Keratinocyte (primary cell): ENCODE results near the gene SPRY2. TPM values are rescaled to one million over a fixed set of nuclear protein-coding genes. Genes with fewer than 3 reads are reported as not detected.

ENCODE experiments used
- DNase-seq: peaks from one replicate; pipeline ENCODE4 v3.0.0-alpha.2; 2011; ENCODE audit warnings: low read depth, missing footprints, low spot score
- FAIRE-seq: peaks from 2 replicates; lab custom pipeline; 2011; peaks lifted over from hg19 to GRCh38; lab: Jason Lieb, UNC
- H2AFZ ChIP-seq: 2 replicates; pipeline ENCODE4 v1.6.0; 2012; ENCODE audit warnings: low read length, control low read depth, inconsistent platforms; ENCODE audit not compliant: control insufficient read depth
- H3K27ac ChIP-seq: 2 replicates; pipeline ENCODE4 v1.5.1; 2011; ENCODE audit warnings: low read length; ENCODE audit not compliant: control insufficient read depth, insufficient read depth
- H3K27me3 ChIP-seq: 3 replicates; pipeline ENCODE4 v1.6.0; 2011; ENCODE audit warnings: low read length; ENCODE audit not compliant: control insufficient read depth, insufficient read depth; ENCODE audit errors: extremely low read depth
- H3K36me3 ChIP-seq, 2 experiments: 2 replicates in 1 of 2; 3 replicates in 1 of 2; pipeline ENCODE4 v1.5.1; 2011; ENCODE audit warnings: low read length in 2 of 2, mild to moderate bottlenecking in 1 of 2; ENCODE audit not compliant: control insufficient read depth in 2 of 2, insufficient read depth in 2 of 2; ENCODE audit errors: extremely low read depth in 1 of 2
- H3K4me1 ChIP-seq: 3 replicates; pipeline ENCODE4 v1.5.1; 2011; ENCODE audit warnings: low read length; ENCODE audit not compliant: control insufficient read depth, insufficient read depth; ENCODE audit errors: extremely low read depth
- H3K4me2 ChIP-seq: 3 replicates; pipeline ENCODE4 v1.6.0; 2011; ENCODE audit warnings: low read depth, low read length; ENCODE audit not compliant: control insufficient read depth, insufficient read depth; ENCODE audit errors: extremely low read depth
- H3K4me3 ChIP-seq, 3 experiments: fragments of 200-600 bp in 1 of 3; sonication (generic) in 1 of 3; 2 replicates in 2 of 3; 3 replicates in 1 of 3; pipeline ENCODE4 v1.5.1; 2011 to 2016; ENCODE audit warnings: low read length in 3 of 3, mild to moderate bottlenecking in 3 of 3, control low read depth in 2 of 3, inconsistent platforms in 1 of 3, low read depth in 1 of 3, mixed read lengths in 1 of 3, mixed run types in 1 of 3, moderate library complexity in 1 of 3; ENCODE audit not compliant: control insufficient read depth in 2 of 3, insufficient read depth in 2 of 3; ENCODE audit errors: extremely low read depth in 1 of 3
- H3K79me2 ChIP-seq: 2 replicates; pipeline ENCODE4 v1.6.0; 2012; ENCODE audit warnings: low read length; ENCODE audit not compliant: control insufficient read depth, insufficient read depth
- H3K9ac ChIP-seq: 3 replicates; pipeline ENCODE4 v1.6.0; 2011; ENCODE audit warnings: low read length; ENCODE audit not compliant: control insufficient read depth, insufficient read depth; ENCODE audit errors: extremely low read depth
- H3K9me1 ChIP-seq: 3 replicates; pipeline ENCODE4 v1.6.0; 2011; ENCODE audit warnings: low read length; ENCODE audit not compliant: control insufficient read depth, insufficient read depth; ENCODE audit errors: extremely low read depth
- H3K9me3 ChIP-seq: 2 replicates; pipeline ENCODE4 v1.5.1; 2012; ENCODE audit warnings: low read depth, low read length; ENCODE audit not compliant: control insufficient read depth
- H4K20me1 ChIP-seq: 3 replicates; pipeline ENCODE4 v1.6.0; 2011; ENCODE audit warnings: low read length; ENCODE audit not compliant: control insufficient read depth, insufficient read depth; ENCODE audit errors: extremely low read depth
- CTCF ChIP-seq, 3 experiments: IDR thresholded peaks in 1 of 3; conservative IDR thresholded peaks in 1 of 3; optimal IDR thresholded peaks in 1 of 3; 2 replicates in 2 of 3; 3 replicates in 1 of 3; pipeline versions ENCODE3 to v1.5.1; 2011; ENCODE audit warnings: low read length in 3 of 3, mild to moderate bottlenecking in 3 of 3, moderate library complexity in 2 of 3, control low read depth in 1 of 3, inconsistent platforms in 1 of 3; ENCODE audit not compliant: insufficient read depth in 2 of 3; ENCODE audit errors: extremely low read depth in 1 of 3
- EZH2 ChIP-seq: IDR thresholded peaks from one replicate; pipeline ENCODE4 v1.6.1; 2012; ENCODE audit warnings: inconsistent platforms, mild to moderate bottlenecking, low read length, moderate library complexity
- dilution Hi-C: fragments of 300-500 bp; cut with MboI; formaldehyde crosslinking; loops from one replicate; pipeline ENCODE4 v1.7.0; 2020; ENCODE audit warnings: low sequenced_read_pairs; ENCODE audit not compliant: extremely low pct_ligation_motif_present
- polyA plus RNA-seq, 5 experiments: library from polyadenylated mRNA; depleted of rRNA in 3 of 5; stranded (reverse) in 3 of 5; stranded (forward) in 1 of 5; unstranded in 1 of 5; fragments of >200 nt; gene quantifications; 1 replicate in 1 of 5; 2 replicates in 3 of 5; 3 replicates in 1 of 5; pipeline versions ENCODE4 v1.2.1 to v1.2.3, GENCODE V29; 2011 to 2012; ENCODE audit warnings: missing spikeins in 2 of 5, low read depth in 1 of 5, low replicate concordance in 1 of 5

SPRY2 gene
- polyA plus RNA-seq, 1 donor (not counting 4 experiments of a cell fraction or from before 2014, with no cell fraction given) = 28.4 TPM

GRCh38 chr13:80319004-80319403 lies 21.9 kb downstream of the SPRY2 start:
- no peak for FAIRE-seq

GRCh38 chr13:80314711-80315653 lies 25.9 kb downstream of the SPRY2 start:
- Histone ChIP-seq H3K4me3 (no peak overlapping the region), H2AFZ (no peak overlapping the region), H4K20me1 (no peaks in the 10 kb centered on the region), H3K79me2 (no peaks in the 10 kb centered on the region), H3K36me3 (no peaks in the 10 kb centered on the region), H3K4me2 (no peak overlapping the region), H3K9ac (no peak overlapping the region), H3K27ac (no peak overlapping the region), H3K9me3 (no peaks in the 10 kb centered on the region), H3K4me1 (no peaks in the 10 kb centered on the region), H3K27me3 (no peaks in the 10 kb centered on the region), H3K9me1 (no peaks in the 10 kb centered on the region)
- no peak for FAIRE-seq
- dilution Hi-C loops = no loop called here
- TF ChIP-seq CTCF (optimal IDR thresholded peaks at IDR 0.05 in 1 of 3, IDR thresholded peaks at IDR 0.05 in 1 of 3, conservative IDR thresholded peaks at IDR 0.05 in 1 of 3; ENCODE audit: extremely low read depth in 1 of 3, insufficient read depth in 2 of 3, low read length in 3 of 3) (no peak), EZH2 (no peak)
- no peak for DNase-seq

More at GRCh38 chr13:80319004-80319403, 21.9 kb downstream of the SPRY2 start:
- Histone ChIP-seq H3K79me2 (no peaks in the 10 kb centered on the region), H3K4me1 (no peaks in the 10 kb centered on the region), H4K20me1 (no peaks in the 10 kb centered on the region), H3K4me2 (no peak overlapping the region), H3K9ac (no peak overlapping the region), H3K4me3 (no peak overlapping the region), H3K9me3 (no peaks in the 10 kb centered on the region), H3K9me1 (no peaks in the 10 kb centered on the region), H3K27ac (no peak overlapping the region), H2AFZ (no peak overlapping the region), H3K36me3 (no peaks in the 10 kb centered on the region), H3K27me3 (no peaks in the 10 kb centered on the region)
- TF ChIP-seq CTCF (optimal IDR thresholded peaks at IDR 0.05 in 1 of 3, IDR thresholded peaks at IDR 0.05 in 1 of 3, conservative IDR thresholded peaks at IDR 0.05 in 1 of 3; ENCODE audit: extremely low read depth in 1 of 3, insufficient read depth in 2 of 3, low read length in 3 of 3) (no peak), EZH2 (no peak)
- dilution Hi-C loops = no loop called here
- DNase-seq = no peak
